CD14-positive monocyte (primary cell): ENCODE measurements around the gene CHAMP1. TPM values are rescaled to one million over a fixed set of nuclear protein-coding genes. Genes with fewer than 3 reads are reported as not detected.

Experiments
- DNase-seq, 3 donors: peaks; one replicate each; pipeline ENCODE4 v3.0.0-alpha.2; 2011 to 2022
- H2AFZ ChIP-seq: 2 replicates; pipeline ENCODE4 v1.6.0; 2012; ENCODE audit warnings: mild to moderate bottlenecking, low read depth, low read length, inconsistent platforms; ENCODE audit not compliant: insufficient read depth, poor library complexity, severe bottlenecking
- H3K27ac ChIP-seq, 2 donors: 1 replicate in 1 of 2; 2 replicates in 1 of 2; pipeline ENCODE4 v1.5.1; 2012 to 2013; ENCODE audit warnings: low read length in 2 of 2, control low read depth in 1 of 2, inconsistent platforms in 1 of 2, low read depth in 1 of 2, mild to moderate bottlenecking in 1 of 2
- H3K27me3 ChIP-seq, 2 donors: one replicate each; pipeline versions ENCODE4 v1.6.0 to v1.6.1; 2011 to 2013; ENCODE audit warnings: low read length in 2 of 2; ENCODE audit not compliant: control insufficient read depth in 2 of 2, insufficient read depth in 2 of 2
- H3K36me3 ChIP-seq, 2 donors: replicated peaks in 1 of 2; 1 replicate in 1 of 2; 2 replicates in 1 of 2; pipeline versions ENCODE4 v1.5.1 to v1.6.1; 2012 to 2013; ENCODE audit warnings: low read length in 2 of 2, control low read depth in 1 of 2, inconsistent platforms in 1 of 2, mild to moderate bottlenecking in 1 of 2; ENCODE audit not compliant: insufficient read depth in 2 of 2, control insufficient read depth in 1 of 2
- H3K4me1 ChIP-seq, 2 donors: 1 replicate in 1 of 2; 2 replicates in 1 of 2; pipeline versions ENCODE4 v1.5.1 to v1.6.1; 2012 to 2013; ENCODE audit warnings: low read length in 2 of 2, control low read depth in 1 of 2, inconsistent platforms in 1 of 2, mild to moderate bottlenecking in 1 of 2, moderate library complexity in 1 of 2; ENCODE audit not compliant: insufficient read depth in 2 of 2, control insufficient read depth in 1 of 2
- H3K4me2 ChIP-seq: replicated peaks from 2 replicates; pipeline ENCODE3; 2012; ENCODE audit warnings: low read length, moderate library complexity, mild to moderate bottlenecking; ENCODE audit not compliant: poor library complexity, severe bottlenecking; ENCODE audit errors: extremely low read depth
- H3K4me3 ChIP-seq, 3 experiments: fragments of 200-600 bp in 1 of 3; sonication (generic) in 1 of 3; replicated peaks in 1 of 3; 1 replicate in 2 of 3; 2 replicates in 1 of 3; pipeline ENCODE4 v1.5.1; 2011 to 2013; ENCODE audit warnings: low read length in 3 of 3, mild to moderate bottlenecking in 3 of 3, control low read depth in 2 of 3, low read depth in 2 of 3, inconsistent platforms in 1 of 3, moderate library complexity in 1 of 3
- H3K79me2 ChIP-seq: 2 replicates; pipeline ENCODE4 v1.6.0; 2012; ENCODE audit warnings: mild to moderate bottlenecking, control low read depth, inconsistent platforms, low read length, moderate library complexity; ENCODE audit not compliant: insufficient read depth
- H3K9ac ChIP-seq: 2 replicates; pipeline ENCODE4 v1.6.0; 2017; ENCODE audit warnings: low read length, mild to moderate bottlenecking; ENCODE audit not compliant: insufficient read depth, poor library complexity, severe bottlenecking
- H3K9me3 ChIP-seq, 2 donors: replicated peaks in 1 of 2; 1 replicate in 1 of 2; 2 replicates in 1 of 2; pipeline versions ENCODE4 v1.5.1 to v1.6.1; 2012 to 2013; ENCODE audit warnings: low read length in 2 of 2, control low read depth in 1 of 2; ENCODE audit not compliant: control insufficient read depth in 1 of 2, insufficient read depth in 1 of 2
- H4K20me1 ChIP-seq: 2 replicates; pipeline ENCODE4 v1.6.0; 2012; ENCODE audit warnings: mild to moderate bottlenecking, low read length, control low read depth, moderate library complexity; ENCODE audit not compliant: insufficient read depth
- H3K27ac Mint-ChIP-seq, 7 donors: one replicate each; pipeline ENCODE4 v1.8.0; 2020; ENCODE audit warnings: mild to moderate bottlenecking in 7 of 7, mixed read lengths in 7 of 7, moderate library complexity in 6 of 7, inconsistent platforms in 2 of 7
- H3K27me3 Mint-ChIP-seq, 3 donors: one replicate each; pipeline ENCODE4 v1.8.0; 2021 to 2022; ENCODE audit warnings: low read depth in 3 of 3, mild to moderate bottlenecking in 3 of 3, mixed read lengths in 3 of 3, moderate library complexity in 3 of 3, inconsistent platforms in 1 of 3
- H3K36me3 Mint-ChIP-seq, 2 donors: one replicate each; pipeline ENCODE4 v1.8.0; 2020; ENCODE audit warnings: mixed read lengths in 2 of 2, inconsistent platforms in 1 of 2, mild to moderate bottlenecking in 1 of 2
- H3K4me1 Mint-ChIP-seq: one replicate; pipeline ENCODE4 v1.8.0; 2020; ENCODE audit warnings: mild to moderate bottlenecking, mixed read lengths
- H3K4me3 Mint-ChIP-seq, 2 donors: one replicate each; pipeline ENCODE4 v1.8.0; 2020; ENCODE audit warnings: mild to moderate bottlenecking in 2 of 2, mixed read lengths in 2 of 2, moderate library complexity in 1 of 2
- H3K9me3 Mint-ChIP-seq, 7 donors: one replicate each; pipeline ENCODE4 v1.8.0; 2020 to 2022; ENCODE audit warnings: mixed read lengths in 7 of 7, mild to moderate bottlenecking in 6 of 7, moderate library complexity in 6 of 7, inconsistent platforms in 2 of 7
- WGBS: methylation state at CpG from one replicate; pipeline ENCODE4 v1.1.5; 2013; ENCODE audit warnings: missing lambda C conversion rate; ENCODE audit not compliant: insufficient coverage; 5-methylcytosine and 5-hydroxymethylcytosine counted together
- intact Hi-C, 2 donors: fragments of 100-400 bp; cut with micrococcal nuclease; formaldehyde crosslinking; loops; one replicate each; pipeline versions ENCODE4 v1.15.0 to v1.15.1; 2023
- polyA plus RNA-seq, 3 donors: library from polyadenylated mRNA; depleted of rRNA in 1 of 3; unstranded in 2 of 3; stranded (reverse) in 1 of 3; fragments of 300-500 nt in 2 of 3; fragments of >200 nt in 1 of 3; fragmentation: Illumina TruSeq in 2 of 3; gene quantifications; 1 replicate in 2 of 3; 2 replicates in 1 of 3; pipeline ENCODE4 v1.2.3, GENCODE V29; 2012 to 2021
- TF ChIP-seq, protein P1 (sequence below): fragments of 200-600 bp; IDR thresholded peaks from one replicate; pipeline ENCODE4 v1.8.0; 2022; ENCODE audit warnings: antibody characterized with exemption, mild to moderate bottlenecking

Gene CHAMP1
- polyA plus RNA-seq, 3 donors = 8.9 to 12.9 (median 9.2) TPM

DNA sequence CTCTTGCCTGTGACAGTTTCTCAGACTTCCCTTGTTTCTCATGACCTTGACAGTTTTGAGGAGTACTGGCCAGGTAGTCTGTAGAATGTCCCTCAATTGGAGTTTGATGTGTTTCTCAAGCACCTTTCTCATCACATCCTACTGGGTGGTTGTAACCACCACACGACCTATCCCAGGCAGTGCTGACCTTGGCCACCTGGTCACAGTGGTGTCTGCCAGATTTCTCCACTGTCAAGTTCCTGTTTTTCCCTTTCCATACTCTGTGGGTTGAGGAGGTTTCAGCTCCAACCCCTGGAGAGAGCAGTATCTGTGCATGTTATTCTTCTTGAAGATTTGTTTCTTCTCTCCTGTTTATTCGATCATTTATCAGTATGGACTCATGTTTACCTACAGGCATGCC is 41.3 kb upstream of the CHAMP1 start:
- H3K27ac ChIP-seq = no peak overlapping the region
- no peaks in the 10 kb centered on the region for H3K79me2 ChIP-seq
- no peaks in the 10 kb centered on the region for H3K27me3 ChIP-seq
- H3K36me3 ChIP-seq = peaks cover 38 to 87% of the 10 kb centered on the region in 2 donors
- intact Hi-C loops = no loop called here
- Mint-ChIP-seq H3K4me3 (no peak overlapping the region), H3K4me1 (peaks cover 14% of the 10 kb centered on the region), H3K36me3 (peaks cover 58 to 63% of the 10 kb centered on the region in 2 donors), H3K27me3 (peaks cover 0 to 2% (median 0%) of the 10 kb centered on the region in 3 donors), H3K27ac (no peak overlapping the region), H3K9me3 (peaks cover 0 to 6% (median 0%) of the 10 kb centered on the region in 7 donors)
- DNase-seq = no peak
- no peaks in the 10 kb centered on the region for H3K9me3 ChIP-seq
- TF ChIP-seq, protein P1, sequence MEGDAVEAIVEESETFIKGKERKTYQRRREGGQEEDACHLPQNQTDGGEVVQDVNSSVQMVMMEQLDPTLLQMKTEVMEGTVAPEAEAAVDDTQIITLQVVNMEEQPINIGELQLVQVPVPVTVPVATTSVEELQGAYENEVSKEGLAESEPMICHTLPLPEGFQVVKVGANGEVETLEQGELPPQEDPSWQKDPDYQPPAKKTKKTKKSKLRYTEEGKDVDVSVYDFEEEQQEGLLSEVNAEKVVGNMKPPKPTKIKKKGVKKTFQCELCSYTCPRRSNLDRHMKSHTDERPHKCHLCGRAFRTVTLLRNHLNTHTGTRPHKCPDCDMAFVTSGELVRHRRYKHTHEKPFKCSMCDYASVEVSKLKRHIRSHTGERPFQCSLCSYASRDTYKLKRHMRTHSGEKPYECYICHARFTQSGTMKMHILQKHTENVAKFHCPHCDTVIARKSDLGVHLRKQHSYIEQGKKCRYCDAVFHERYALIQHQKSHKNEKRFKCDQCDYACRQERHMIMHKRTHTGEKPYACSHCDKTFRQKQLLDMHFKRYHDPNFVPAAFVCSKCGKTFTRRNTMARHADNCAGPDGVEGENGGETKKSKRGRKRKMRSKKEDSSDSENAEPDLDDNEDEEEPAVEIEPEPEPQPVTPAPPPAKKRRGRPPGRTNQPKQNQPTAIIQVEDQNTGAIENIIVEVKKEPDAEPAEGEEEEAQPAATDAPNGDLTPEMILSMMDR = no peak
- H2AFZ ChIP-seq = no peak overlapping the region
- H3K9ac ChIP-seq = no peak overlapping the region
- no peaks in the 10 kb centered on the region for H4K20me1 ChIP-seq
- no peak overlapping the region for H3K4me2 ChIP-seq
- no CpG with 5 or more reads among the region's 2 CpGs for WGBS
- H3K4me3 ChIP-seq = no peak overlapping the region
- peaks cover 0 to 8% of the 10 kb centered on the region in 2 donors for H3K4me1 ChIP-seq

- Mint-ChIP-seq H3K27me3 (no peaks in the 10 kb centered on the region), H3K36me3 (peaks cover 42 to 47% of the 10 kb centered on the region in 2 donors), H3K27ac (peak overlapping the region in 5 of 7 donors; percentile 3 to 60 (median 11)), H3K4me3 (no peak overlapping the region), H3K9me3 (peaks cover 0 to under 1% (median 0%) of the 10 kb centered on the region in 7 donors), H3K4me1 (peaks cover 21% of the 10 kb centered on the region)
- Histone ChIP-seq H3K9ac (no peak overlapping the region), H3K4me2 (no peak overlapping the region), H3K79me2 (no peaks in the 10 kb centered on the region), H3K4me3 (no peak overlapping the region), H3K4me1 (peaks cover 0 to 9% of the 10 kb centered on the region in 2 donors), H3K36me3 (peaks cover 17 to 71% of the 10 kb centered on the region in 2 donors), H3K27me3 (no peaks in the 10 kb centered on the region), H2AFZ (no peak overlapping the region), H3K27ac (no peak overlapping the region), H3K9me3 (no peaks in the 10 kb centered on the region), H4K20me1 (no peaks in the 10 kb centered on the region)
- intact Hi-C loops = no loop called here
- WGBS = 83% methylated on average over 1 of the region's 7 CpGs
- TF ChIP-seq, protein P1 = no peak
- DNase-seq = no peak
These were observed 39.0 kb upstream of the CHAMP1 start for GRCh38 chr13:114275304-114275703.
